A549 (cell line): ENCODE data around the gene RNF14. TPM values are rescaled to one million over a fixed set of nuclear protein-coding genes. Genes with fewer than 3 reads are reported as not detected.

Experiments
- ATAC-seq, 2 experiments: fragments of 200-7000 bp in 1 of 2; fragments of >200 bp in 1 of 2; cut with Nextera tagmentation in 1 of 2; cut with Tn5 transposase in 1 of 2; 3 replicates each; pipeline versions ENCODE4 v1.8.0 to v1.9.1; 2018 to 2020; ENCODE audit warnings: mild to moderate bottlenecking in 1 of 2, moderate library complexity in 1 of 2
- CTCF ChIA-PET: fragments of 300-600 bp; sonication (Branson Sonifier 250); formaldehyde crosslinking; extraction: SDS; loops from one replicate; lab custom pipeline; 2021; ENCODE audit warnings: antibody characterized with exemption, inconsistent platforms; lab: Yijun Ruan, JAX
- POLR2A ChIA-PET: fragments of 350-600 bp; formaldehyde crosslinking; extraction: SDS; loops from one replicate; lab custom pipeline; 2021; ENCODE audit warnings: antibody characterized with exemption, inconsistent platforms; lab: Yijun Ruan, JAX
- DNase-seq, 2 experiments: peaks; one replicate each; pipeline versions ENCODE4 v3.0.0 to v3.0.0-alpha.2; 2011 to 2016; ENCODE audit warnings: low read depth in 1 of 2, low spot score in 1 of 2
- FAIRE-seq: peaks from 2 replicates; lab custom pipeline; 2011; peaks lifted over from hg19 to GRCh38; lab: Jason Lieb, UNC
- H3K27ac ChIP-seq, 2 experiments: fragments of >200 bp; sonication (Bioruptor Twin); formaldehyde crosslinking; 3 replicates each; pipeline ENCODE4 v1.5.1; 2016 to 2017
- H3K4me1 ChIP-seq: fragments of >200 bp; sonication (Bioruptor Twin); formaldehyde crosslinking; 3 replicates; pipeline ENCODE4 v1.6.1; 2016
- H3K4me2 ChIP-seq: fragments of >200 bp; sonication (Bioruptor Twin); formaldehyde crosslinking; 3 replicates; pipeline ENCODE4 v1.6.1; 2016
- H3K4me3 ChIP-seq: fragments of >200 bp; sonication (Bioruptor Twin); formaldehyde crosslinking; 3 replicates; pipeline ENCODE4 v1.5.1; 2016
- H3K9me3 ChIP-seq: fragments of >200 bp; sonication (Bioruptor Twin); formaldehyde crosslinking; 3 replicates; pipeline ENCODE4 v1.6.1; 2016
- BHLHE40 ChIP-seq: IDR thresholded peaks from 2 replicates; pipeline ENCODE4 v1.6.1; 2012; ENCODE audit warnings: low read depth, low read length, inconsistent platforms
- CBX8 ChIP-seq: fragments of 200-600 bp; sonication (generic); IDR thresholded peaks from 2 replicates; pipeline ENCODE4 v1.6.1; 2016
- EHF ChIP-seq: fragments of 250-450 bp; sonication (Bioruptor Pico); IDR thresholded peaks from 2 replicates; pipeline ENCODE4 v1.5.0; 2020; ENCODE audit warnings: mild to moderate bottlenecking
- EHMT2 ChIP-seq: fragments of 200-600 bp; sonication (generic); IDR thresholded peaks from 2 replicates; pipeline ENCODE4 v1.6.1; 2016; ENCODE audit warnings: antibody characterized with exemption, low read depth, mild to moderate bottlenecking, moderate library complexity
- FOSB ChIP-seq: fragments of 250-450 bp; sonication (Bioruptor Pico); IDR thresholded peaks from 2 replicates; pipeline ENCODE4 v1.5.0; 2020; ENCODE audit warnings: mild to moderate bottlenecking, moderate library complexity
- FOXS1 ChIP-seq: fragments of 250-450 bp; sonication (Bioruptor Pico); IDR thresholded peaks from 2 replicates; pipeline ENCODE4 v1.5.0; 2020; ENCODE audit warnings: mild to moderate bottlenecking, moderate library complexity
- HDAC2 ChIP-seq: fragments of 200-600 bp; sonication (generic); IDR thresholded peaks from 2 replicates; pipeline ENCODE4 v1.6.1; 2016
- HOXB5 ChIP-seq: fragments of 250-450 bp; sonication (Bioruptor Pico); IDR thresholded peaks from 2 replicates; pipeline ENCODE4 v1.5.0; 2020; ENCODE audit warnings: mild to moderate bottlenecking, moderate library complexity
- JUN ChIP-seq, 2 experiments: fragments of >200 bp; sonication (Bioruptor Twin); formaldehyde crosslinking; IDR thresholded peaks; 2 replicates in 1 of 2; 3 replicates in 1 of 2; pipeline ENCODE4 v1.6.1; 2016 to 2017
- KDM1A ChIP-seq: fragments of 200-600 bp; sonication (generic); IDR thresholded peaks from 2 replicates; pipeline ENCODE4 v1.6.1; 2016; ENCODE audit warnings: low read depth, mild to moderate bottlenecking
- KDM5A ChIP-seq: fragments of 200-600 bp; sonication (generic); IDR thresholded peaks from 2 replicates; pipeline ENCODE4 v1.6.1; 2016; ENCODE audit warnings: antibody characterized with exemption, mild to moderate bottlenecking
- MYC ChIP-seq: IDR thresholded peaks from 2 replicates; pipeline ENCODE4 v1.6.1; 2012; ENCODE audit warnings: mild to moderate bottlenecking, inconsistent platforms, low read length, improper control_type of control experiment, borderline replicate concordance
- NFE2L2 ChIP-seq: fragments of 150-350 bp; conservative IDR thresholded peaks from 2 replicates; pipeline ENCODE4 v1.6.1; 2014; ENCODE audit warnings: low read length
- NR3C1 ChIP-seq: fragments of >200 bp; sonication (Bioruptor Twin); formaldehyde crosslinking; IDR thresholded peaks from 3 replicates; pipeline ENCODE4 v1.6.1; 2017
- POLR2AphosphoS2 ChIP-seq: conservative IDR thresholded peaks from 2 replicates; pipeline ENCODE4 v1.6.1; 2012; ENCODE audit warnings: low read length, improper control_type of control experiment, inconsistent platforms
- RAD21 ChIP-seq, 2 experiments: fragments of >200 bp in 1 of 2; sonication (Bioruptor Twin) in 1 of 2; formaldehyde crosslinking in 1 of 2; IDR thresholded peaks in 1 of 2; conservative IDR thresholded peaks in 1 of 2; 2 replicates in 1 of 2; 3 replicates in 1 of 2; pipeline ENCODE4 v1.6.1; 2012 to 2018; ENCODE audit warnings: inconsistent platforms in 1 of 2
- RARB ChIP-seq: fragments of 250-450 bp; sonication (Bioruptor Pico); IDR thresholded peaks from 2 replicates; pipeline ENCODE4 v1.8.0; 2021; ENCODE audit warnings: mild to moderate bottlenecking, moderate library complexity
- RFX5 ChIP-seq: fragments of 450-650 bp; IDR thresholded peaks from 2 replicates; pipeline ENCODE4 v1.7.1; 2014; ENCODE audit warnings: antibody characterized with exemption, mild to moderate bottlenecking, moderate library complexity
- SMC3 ChIP-seq: fragments of >200 bp; sonication (Bioruptor Twin); formaldehyde crosslinking; IDR thresholded peaks from 3 replicates; pipeline ENCODE4 v1.6.1; 2018; ENCODE audit warnings: inconsistent platforms
- TFCP2L1 ChIP-seq: fragments of 250-450 bp; sonication (Bioruptor Pico); IDR thresholded peaks from 2 replicates; pipeline ENCODE4 v1.5.0; 2021; ENCODE audit warnings: mild to moderate bottlenecking
- WGBS: methylation state at CpG from one replicate; pipeline ENCODE4 v1.1.6; 2017; ENCODE audit errors: missing lambda C conversion rate; 5-methylcytosine and 5-hydroxymethylcytosine counted together
- polyA plus RNA-seq, 4 experiments: library from polyadenylated mRNA; depleted of rRNA in 3 of 4; stranded (reverse); fragments of >200 nt; fragmentation: RNase III in 1 of 4; extraction: RNeasy Plus Mini Kit Qiagen cat#74134 plus additional on column Dnase treatment in 1 of 4; gene quantifications; 2 replicates in 3 of 4; 3 replicates in 1 of 4; pipeline ENCODE4 v1.2.3, GENCODE V29; 2011 to 2017
- TF ChIP-seq, protein P1 (sequence below): fragments of 200-600 bp; sonication (generic); IDR thresholded peaks from 2 replicates; pipeline ENCODE4 v1.6.1; 2016; ENCODE audit warnings: antibody characterized with exemption, mild to moderate bottlenecking, moderate library complexity
- TF ChIP-seq, protein P2 (sequence below): fragments of 150-350 bp; IDR thresholded peaks from 2 replicates; pipeline ENCODE4 v1.6.1; 2014; ENCODE audit warnings: low read depth, mild to moderate bottlenecking, low read length
- TF ChIP-seq, protein P3 (sequence below): fragments of >200 bp; sonication (Bioruptor Twin); formaldehyde crosslinking; IDR thresholded peaks from 2 replicates; pipeline ENCODE4 v1.6.1; 2016
- TF ChIP-seq, protein P4 (sequence below): fragments of 250-450 bp; sonication (Bioruptor Pico); IDR thresholded peaks from 2 replicates; pipeline ENCODE4 v1.5.0; 2020; ENCODE audit warnings: low read depth, mild to moderate bottlenecking, moderate library complexity

RNF14 gene
- polyA plus RNA-seq, 2 of the 4 experiments (the other 2 are of a cell fraction): 43.2 to 47.4 TPM

DNA sequence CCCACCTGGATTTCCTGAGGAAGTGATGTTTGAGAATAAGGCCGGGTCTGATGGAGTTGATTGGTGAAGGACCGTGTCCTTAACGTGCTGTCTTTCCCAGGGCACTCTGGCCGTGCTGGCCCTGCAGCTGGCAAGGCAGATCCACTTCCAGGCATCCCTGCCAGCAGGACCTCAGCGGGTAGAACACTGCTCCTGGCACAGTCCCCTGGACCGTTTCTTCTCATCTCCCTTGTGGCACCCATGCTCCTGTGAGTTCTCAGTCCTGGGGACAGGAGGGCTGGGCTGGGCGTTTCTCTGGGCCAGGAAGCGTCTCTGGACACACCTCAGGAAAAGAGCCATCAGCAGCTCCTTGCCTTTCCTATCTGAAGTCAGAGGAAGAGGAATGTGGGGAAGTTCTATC is 40.9 kb upstream of the RNF14 start:
- CTCF ChIA-PET: interaction anchor here (0.9 kb wide), 1 partner anchor 32 kb away, joined by 3 read pairs; no protein-coding TSS in a partner anchor

DNA sequence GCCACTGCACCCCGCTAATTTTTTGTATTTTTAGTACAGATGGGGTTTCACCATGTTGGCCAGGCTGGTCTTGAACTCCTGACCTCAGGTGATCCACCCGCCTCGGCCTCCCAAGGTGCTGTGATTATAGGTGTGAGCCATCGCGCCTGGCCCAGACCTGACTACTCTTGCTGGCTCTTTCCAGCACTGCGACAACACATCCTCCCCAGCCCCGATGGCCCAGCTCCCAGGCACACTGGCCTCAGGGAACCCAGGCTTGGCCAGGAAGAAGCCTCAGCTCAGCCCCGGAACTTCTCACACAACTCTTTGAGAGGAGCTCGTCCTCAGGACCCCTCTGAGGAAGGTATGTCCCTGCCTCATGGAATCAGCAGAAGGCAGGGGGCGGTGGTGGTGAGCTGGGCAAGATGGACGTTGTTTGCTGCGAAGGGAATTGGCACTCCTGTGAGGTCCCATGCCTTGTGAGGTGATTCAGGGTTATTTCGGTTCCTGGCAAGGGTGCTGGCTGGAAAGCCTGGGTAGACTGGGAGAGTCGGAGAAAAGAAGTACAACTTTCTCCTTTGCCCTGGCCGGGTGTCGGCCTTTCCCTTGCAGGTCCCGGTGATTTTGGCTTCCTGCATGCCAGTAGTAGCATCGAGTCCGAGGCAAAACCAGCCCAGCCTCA is 39.4 kb upstream of the RNF14 start:
- ATAC-seq: no peak
- CTCF ChIA-PET: interaction anchor here (1.0 to 2.4 kb wide), 5 partner anchors 9 to 32 kb away, joined by 3 to 8 read pairs (median 4); no protein-coding TSS in a partner anchor
- FAIRE-seq: no peak
- TF ChIP-seq, protein P1, sequence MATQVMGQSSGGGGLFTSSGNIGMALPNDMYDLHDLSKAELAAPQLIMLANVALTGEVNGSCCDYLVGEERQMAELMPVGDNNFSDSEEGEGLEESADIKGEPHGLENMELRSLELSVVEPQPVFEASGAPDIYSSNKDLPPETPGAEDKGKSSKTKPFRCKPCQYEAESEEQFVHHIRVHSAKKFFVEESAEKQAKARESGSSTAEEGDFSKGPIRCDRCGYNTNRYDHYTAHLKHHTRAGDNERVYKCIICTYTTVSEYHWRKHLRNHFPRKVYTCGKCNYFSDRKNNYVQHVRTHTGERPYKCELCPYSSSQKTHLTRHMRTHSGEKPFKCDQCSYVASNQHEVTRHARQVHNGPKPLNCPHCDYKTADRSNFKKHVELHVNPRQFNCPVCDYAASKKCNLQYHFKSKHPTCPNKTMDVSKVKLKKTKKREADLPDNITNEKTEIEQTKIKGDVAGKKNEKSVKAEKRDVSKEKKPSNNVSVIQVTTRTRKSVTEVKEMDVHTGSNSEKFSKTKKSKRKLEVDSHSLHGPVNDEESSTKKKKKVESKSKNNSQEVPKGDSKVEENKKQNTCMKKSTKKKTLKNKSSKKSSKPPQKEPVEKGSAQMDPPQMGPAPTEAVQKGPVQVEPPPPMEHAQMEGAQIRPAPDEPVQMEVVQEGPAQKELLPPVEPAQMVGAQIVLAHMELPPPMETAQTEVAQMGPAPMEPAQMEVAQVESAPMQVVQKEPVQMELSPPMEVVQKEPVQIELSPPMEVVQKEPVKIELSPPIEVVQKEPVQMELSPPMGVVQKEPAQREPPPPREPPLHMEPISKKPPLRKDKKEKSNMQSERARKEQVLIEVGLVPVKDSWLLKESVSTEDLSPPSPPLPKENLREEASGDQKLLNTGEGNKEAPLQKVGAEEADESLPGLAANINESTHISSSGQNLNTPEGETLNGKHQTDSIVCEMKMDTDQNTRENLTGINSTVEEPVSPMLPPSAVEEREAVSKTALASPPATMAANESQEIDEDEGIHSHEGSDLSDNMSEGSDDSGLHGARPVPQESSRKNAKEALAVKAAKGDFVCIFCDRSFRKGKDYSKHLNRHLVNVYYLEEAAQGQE: no peak
- TF ChIP-seq KDM1A: no peak
- Histone ChIP-seq H3K9me3 (no peaks in the 10 kb centered on the region), H3K4me2 (no peak overlapping the region), H3K4me3 (no peak overlapping the region), H3K4me1 (peaks cover 3% of the 10 kb centered on the region), H3K27ac (no peak overlapping the region)
- DNase-seq: no peak
- POLR2A ChIA-PET: no interaction called here
- WGBS: 94% methylated on average over 17 of the region's 19 CpGs

More for the DNA sequence above, 40.9 kb upstream of the RNF14 start:
- Histone ChIP-seq H3K27ac (no peak overlapping the region), H3K9me3 (no peaks in the 10 kb centered on the region), H3K4me3 (no peak overlapping the region)
- 84% methylated on average over 7 of the region's 8 CpGs for WGBS
- POLR2A ChIA-PET: no interaction called here
- ATAC-seq: no peak
- no peak for TF ChIP-seq BHLHE40
- TF ChIP-seq JUN (IDR thresholded peaks at IDR 0.05): no peak
- no peak for TF ChIP-seq RFX5
- no peak for TF ChIP-seq CBX8
- TF ChIP-seq MYC: no peak
- no peak for TF ChIP-seq RARB
- TF ChIP-seq POLR2AphosphoS2: no peak
- no peak for TF ChIP-seq SMC3
- TF ChIP-seq, all 56 proteins: peak for 0
- no peak overlapping the region for H3K4me2 ChIP-seq
- H3K4me1 ChIP-seq: peaks cover 8% of the 10 kb centered on the region
- DNase-seq (no peak), FAIRE-seq (no peak)

DNA sequence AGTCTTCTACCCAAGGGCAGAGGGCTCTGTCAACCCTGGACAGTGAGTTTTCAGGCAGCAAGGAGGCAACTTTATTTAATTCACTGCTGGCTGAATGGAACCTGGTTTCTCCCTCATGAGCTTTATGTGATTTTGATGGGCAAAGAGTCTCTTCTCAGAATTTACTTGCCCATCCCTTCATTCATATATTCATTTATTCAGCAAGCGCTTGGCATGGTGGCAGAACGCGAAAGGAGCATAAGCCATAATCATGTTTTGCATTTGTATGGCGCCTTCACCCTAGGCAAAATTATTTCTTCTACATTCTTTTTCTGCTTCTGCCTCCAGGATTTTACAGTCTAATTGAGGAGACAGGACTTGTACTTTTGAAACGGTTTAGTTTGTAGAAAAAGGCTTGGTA is 37.2 kb upstream of the RNF14 start:
- DNase-seq: no peak
- POLR2A ChIA-PET: interaction anchor here (0.6 kb wide), 1 partner anchor 211 kb away, joined by 3 read pairs; no protein-coding TSS in a partner anchor
- no peaks in the 10 kb centered on the region for H3K4me1 ChIP-seq
- FAIRE-seq: no peak
- CTCF ChIA-PET: interaction anchor here (0.7 to 2.1 kb wide), 4 partner anchors 19 to 230 kb away, joined by 3 to 6 read pairs (median 4); no protein-coding TSS in a partner anchor
- H3K4me2 ChIP-seq: no peak overlapping the region
- 93% methylated on average over 5 of the region's 5 CpGs for WGBS
- ATAC-seq: no peak
- no peaks in the 10 kb centered on the region for H3K9me3 ChIP-seq
- TF ChIP-seq RFX5 (no peak), FOSB (CRISPR knock-in tag) (no peak), NR3C1 (no peak), EHF (CRISPR knock-in tag) (no peak), EHMT2 (no peak), POLR2AphosphoS2 (no peak), HDAC2 (no peak), RAD21 (conservative IDR thresholded peaks at IDR 0.05 in 1 of 2, IDR thresholded peaks at IDR 0.05 in 1 of 2) (no peak), KDM5A (no peak), CBX8 (no peak), TFCP2L1 (CRISPR knock-in tag) (no peak), HOXB5 (CRISPR knock-in tag) (no peak), FOXS1 (CRISPR knock-in tag) (no peak), NFE2L2 (no peak)
- TF ChIP-seq, protein P2, sequence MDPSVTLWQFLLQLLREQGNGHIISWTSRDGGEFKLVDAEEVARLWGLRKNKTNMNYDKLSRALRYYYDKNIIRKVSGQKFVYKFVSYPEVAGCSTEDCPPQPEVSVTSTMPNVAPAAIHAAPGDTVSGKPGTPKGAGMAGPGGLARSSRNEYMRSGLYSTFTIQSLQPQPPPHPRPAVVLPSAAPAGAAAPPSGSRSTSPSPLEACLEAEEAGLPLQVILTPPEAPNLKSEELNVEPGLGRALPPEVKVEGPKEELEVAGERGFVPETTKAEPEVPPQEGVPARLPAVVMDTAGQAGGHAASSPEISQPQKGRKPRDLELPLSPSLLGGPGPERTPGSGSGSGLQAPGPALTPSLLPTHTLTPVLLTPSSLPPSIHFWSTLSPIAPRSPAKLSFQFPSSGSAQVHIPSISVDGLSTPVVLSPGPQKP: no peak
- TF ChIP-seq, protein P1: no peak
- TF ChIP-seq, protein P3, sequence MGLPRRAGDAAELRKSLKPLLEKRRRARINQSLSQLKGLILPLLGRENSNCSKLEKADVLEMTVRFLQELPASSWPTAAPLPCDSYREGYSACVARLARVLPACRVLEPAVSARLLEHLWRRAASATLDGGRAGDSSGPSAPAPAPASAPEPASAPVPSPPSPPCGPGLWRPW: no peak
- TF ChIP-seq, protein P4, sequence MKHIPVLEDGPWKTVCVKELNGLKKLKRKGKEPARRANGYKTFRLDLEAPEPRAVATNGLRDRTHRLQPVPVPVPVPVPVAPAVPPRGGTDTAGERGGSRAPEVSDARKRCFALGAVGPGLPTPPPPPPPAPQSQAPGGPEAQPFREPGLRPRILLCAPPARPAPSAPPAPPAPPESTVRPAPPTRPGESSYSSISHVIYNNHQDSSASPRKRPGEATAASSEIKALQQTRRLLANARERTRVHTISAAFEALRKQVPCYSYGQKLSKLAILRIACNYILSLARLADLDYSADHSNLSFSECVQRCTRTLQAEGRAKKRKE (CRISPR knock-in tag): no peak
- TF ChIP-seq, all 56 proteins: peak for 0
- Histone ChIP-seq H3K4me3 (no peak overlapping the region), H3K27ac (no peak overlapping the region)
